ENCODE results near the gene C2orf42.
"Not testable (repeated sequence)": the region's sequence is repeated elsewhere in the genome, so short reads cannot be mapped to it uniquely, and the experiment has no call there.

The C2orf42 gene

DNA sequence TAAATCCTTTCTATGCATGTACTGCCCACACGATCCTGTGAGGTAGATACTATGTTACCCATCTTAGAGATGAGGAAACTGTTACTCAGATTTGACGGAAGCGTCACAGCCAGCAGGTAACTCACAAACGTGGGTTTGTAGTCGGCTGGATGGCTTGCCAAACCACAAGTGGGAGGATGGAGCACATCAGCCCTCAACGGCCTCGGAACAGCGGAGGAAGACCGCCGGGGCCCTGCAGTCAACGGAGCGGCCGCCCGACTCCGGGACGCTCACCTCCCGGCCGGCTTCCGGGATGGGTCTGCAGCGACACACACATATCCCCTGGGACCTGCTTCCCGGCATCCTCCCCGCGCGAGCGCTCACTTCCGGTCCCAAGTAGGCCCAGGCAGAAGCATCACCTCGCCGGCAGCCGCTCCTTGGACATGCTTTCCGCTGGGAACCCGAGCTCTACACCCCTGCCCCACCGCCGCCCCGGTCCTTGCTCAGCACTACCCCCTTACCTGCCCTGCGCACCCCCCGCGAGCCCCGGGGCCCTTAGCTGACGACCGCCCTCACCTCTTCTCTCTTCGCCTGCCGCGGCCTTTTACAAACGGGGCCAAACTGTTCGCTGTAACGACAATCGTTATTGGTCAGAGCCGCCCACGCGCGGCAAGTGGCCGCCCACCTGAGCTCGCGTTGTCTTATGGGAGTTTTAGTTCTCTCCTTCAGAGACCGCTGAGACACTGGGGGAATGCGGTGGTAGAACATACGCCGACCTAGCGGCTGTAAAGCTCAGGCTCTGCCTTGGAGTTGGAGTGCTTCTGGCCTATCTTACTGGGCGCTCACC is at the start of gene C2orf42:
Gene C2orf42, minus strand, starts transcription at position 602 of the 826 bp plus-strand sequence. CDS start 9,034 bp downstream, outside the sequence.
- peak; percentile 98 for DNase-seq (ENCODE audit: low read depth)

- DNase-seq (ENCODE audit: low read depth): no peak
Observed at GRCh38 chr2:70240599-70240998, 49.8 kb upstream of the C2orf42 start.

DNA sequence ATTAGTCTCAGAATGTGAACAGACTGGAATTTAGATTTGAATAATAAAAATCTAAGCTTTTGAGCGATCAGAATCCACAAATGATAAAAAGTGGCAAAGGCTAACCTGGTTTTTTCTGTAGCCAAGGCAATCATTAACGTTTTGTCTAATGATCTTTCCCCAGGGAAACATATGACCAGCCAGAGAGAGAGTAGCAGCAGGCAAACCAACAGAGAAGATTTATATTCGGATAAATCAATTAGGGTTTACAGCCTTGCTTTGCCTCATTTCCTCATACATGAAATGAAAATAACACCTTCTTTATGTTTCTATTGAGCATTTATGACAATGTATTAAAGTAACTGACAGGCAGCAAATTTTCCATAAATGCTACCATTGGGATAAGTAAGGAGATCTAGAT is 43.1 kb upstream of the C2orf42 start:
- no peak for DNase-seq (ENCODE audit: low read depth)

DNA sequence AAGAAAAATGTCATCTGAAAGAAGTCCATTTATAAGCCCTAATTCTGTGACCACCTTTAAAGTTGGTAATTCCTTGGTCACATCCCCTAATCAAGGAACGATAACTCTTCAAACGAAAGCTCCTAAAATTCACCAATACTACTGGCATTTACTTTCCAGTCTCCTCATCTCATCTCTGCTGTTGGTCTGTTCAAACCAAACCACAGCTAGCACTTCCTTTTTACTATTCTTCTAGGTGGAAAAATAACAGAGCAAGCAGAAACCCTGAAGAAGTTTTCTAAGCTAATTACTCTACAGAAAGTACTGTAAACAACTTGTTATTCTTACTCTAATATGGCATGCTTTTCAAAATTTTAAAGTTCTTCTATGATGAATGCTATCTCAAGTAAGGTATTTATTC is 36.0 kb upstream of the C2orf42 start:
- no peak for DNase-seq (ENCODE audit: low read depth)

DNA sequence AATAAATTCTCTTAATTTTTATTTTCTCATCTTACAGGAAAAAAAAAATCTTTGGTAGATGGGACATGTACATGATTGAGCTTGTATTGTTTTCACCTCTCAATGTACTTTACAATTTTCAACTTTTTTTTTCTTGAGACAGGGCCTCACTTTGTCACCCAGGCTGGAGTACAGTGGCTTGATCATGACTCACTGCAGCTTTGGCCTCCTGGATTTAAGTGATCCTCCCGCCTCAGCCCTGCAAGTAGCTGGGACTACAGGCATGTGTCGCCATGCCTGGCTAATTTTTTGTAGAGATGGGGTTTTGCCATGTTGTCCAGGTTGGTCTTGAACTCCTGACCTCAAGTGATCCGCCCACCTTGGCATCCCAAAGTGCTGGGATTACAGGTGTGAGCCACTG is 32.5 kb upstream of the C2orf42 start:
- DNase-seq (ENCODE audit: low read depth): not testable (repeated sequence)

- DNase-seq (ENCODE audit: low read depth): peak; percentile 26
Observed at GRCh38 chr2:70214953-70215549, 24.2 kb upstream of the C2orf42 start.

GRCh38 chr2:70214365-70214764 is 23.5 kb upstream of the C2orf42 start:
- DNase-seq (ENCODE audit: low read depth): no peak

- DNase-seq (ENCODE audit: low read depth): no peak
Observed at GRCh38 chr2:70212298-70212932, 21.6 kb upstream of the C2orf42 start.

DNA sequence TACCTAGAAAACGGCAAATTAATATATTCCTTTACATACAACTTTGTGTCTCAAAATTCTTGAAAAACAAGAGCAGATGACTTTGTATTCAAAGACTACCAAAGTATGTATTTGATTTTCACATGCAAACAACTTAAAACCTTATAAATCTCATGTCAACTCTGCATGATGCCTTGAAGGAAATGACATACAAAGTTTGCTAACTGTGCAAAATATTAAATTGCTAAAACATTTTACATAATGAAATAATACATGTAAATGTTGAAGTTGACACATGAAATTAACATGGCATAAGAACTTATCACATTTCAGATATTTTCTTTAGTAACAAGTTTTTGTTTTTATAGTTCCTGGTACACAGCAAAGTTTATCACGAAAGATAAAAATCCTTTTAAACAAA is 20.8 kb upstream of the C2orf42 start:
- DNase-seq (ENCODE audit: low read depth): no peak

DNA sequence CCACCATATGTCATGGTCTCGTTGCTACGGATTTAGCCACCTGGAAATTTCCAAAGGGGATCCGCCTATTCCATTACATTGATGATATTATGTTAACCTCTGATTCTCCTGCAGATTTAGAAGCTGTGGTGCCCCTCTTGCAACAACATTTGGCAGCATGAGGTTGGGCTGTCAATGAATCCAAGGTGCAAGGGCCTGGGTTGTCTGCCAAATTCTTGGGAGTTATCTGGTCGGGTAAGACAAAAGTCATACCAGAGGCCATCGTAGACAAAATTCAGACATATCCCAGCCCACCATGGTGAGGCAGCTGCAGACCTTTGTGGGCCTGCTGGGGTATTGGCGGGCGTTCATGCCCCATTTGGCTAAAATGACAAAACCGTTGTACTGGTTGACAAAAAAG is 13.6 kb upstream of the C2orf42 start:
- DNase-seq (ENCODE audit: low read depth): no peak

DNA sequence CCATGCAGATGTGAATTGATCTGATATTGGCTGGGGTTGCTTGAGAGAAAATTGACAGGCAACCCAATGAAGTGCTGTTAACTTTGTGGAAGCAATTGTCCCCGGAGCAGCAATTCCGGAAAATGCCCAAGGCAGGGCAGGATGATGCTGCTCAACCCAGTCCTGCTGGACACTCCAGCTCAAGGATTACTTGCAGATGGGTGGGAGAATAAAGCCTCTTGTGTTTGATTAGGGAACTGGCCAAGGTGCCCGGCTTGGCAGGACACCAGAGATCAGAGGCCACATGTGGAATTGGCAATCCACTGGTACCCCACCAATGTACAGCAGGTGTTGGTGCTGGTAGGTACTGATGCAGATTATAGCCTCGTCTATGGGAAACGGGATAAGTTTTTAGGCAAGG is 12.3 kb upstream of the C2orf42 start:
- DNase-seq (ENCODE audit: low read depth): no peak

GRCh38 chr2:70202236-70202806 is 11.5 kb upstream of the C2orf42 start:
- no peak for DNase-seq (ENCODE audit: low read depth)

- DNase-seq (ENCODE audit: low read depth): no peak
Observed at GRCh38 chr2:70201831-70202230, 11.0 kb upstream of the C2orf42 start.

DNA sequence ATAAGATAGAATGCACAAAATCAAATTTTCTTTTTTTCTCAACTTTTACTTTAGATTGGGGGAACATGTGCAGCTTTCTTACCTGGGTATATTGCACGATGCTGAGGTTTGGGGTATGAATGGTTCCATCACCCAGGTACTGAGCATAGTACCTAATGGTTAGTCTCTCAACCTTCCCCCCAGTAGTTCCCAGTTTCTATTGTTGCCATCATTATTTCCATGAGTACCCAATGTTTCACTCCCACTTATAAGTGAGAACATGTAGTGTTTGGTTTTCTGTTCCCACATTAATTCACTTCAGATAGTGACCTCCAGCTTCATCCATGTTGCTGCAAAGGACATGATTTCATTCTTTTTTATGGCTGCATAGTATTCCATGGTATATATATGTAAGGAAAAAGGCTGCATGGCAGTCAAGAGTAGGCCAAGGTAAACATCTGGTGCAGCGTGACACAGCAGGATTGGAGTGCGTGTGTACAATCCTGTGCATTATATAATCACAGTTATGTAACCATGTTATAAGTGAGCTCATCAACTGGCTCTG is 10.5 kb upstream of the C2orf42 start:
- DNase-seq (ENCODE audit: low read depth): no peak

DNA sequence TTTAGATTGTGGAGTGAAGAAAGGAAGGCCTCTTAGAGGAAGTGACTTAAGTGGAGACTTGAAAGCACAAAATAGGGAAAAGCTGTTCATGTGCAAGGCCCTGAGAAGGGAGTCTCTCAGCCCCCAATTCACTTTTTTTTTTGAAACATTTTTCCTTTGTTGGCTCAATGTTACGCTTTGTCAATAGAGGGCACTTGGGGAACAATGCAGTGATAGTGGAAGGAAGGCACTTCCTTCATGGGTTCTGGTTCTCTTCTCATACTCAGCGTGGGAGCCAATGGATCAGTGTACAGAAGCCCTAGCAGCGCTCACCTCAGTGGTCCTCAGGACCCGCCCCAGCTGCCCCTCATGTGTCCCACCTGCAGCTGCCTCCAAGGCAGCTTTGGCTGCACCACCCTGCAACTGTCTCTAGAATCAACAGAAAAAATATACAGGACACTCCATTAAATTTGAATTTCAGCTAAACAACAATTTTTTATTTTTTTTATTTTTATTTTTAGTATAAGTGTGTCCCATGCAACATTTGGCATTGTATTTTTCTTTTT is 8.6 kb upstream of the C2orf42 start:
- no peak for DNase-seq (ENCODE audit: low read depth)

DNA sequence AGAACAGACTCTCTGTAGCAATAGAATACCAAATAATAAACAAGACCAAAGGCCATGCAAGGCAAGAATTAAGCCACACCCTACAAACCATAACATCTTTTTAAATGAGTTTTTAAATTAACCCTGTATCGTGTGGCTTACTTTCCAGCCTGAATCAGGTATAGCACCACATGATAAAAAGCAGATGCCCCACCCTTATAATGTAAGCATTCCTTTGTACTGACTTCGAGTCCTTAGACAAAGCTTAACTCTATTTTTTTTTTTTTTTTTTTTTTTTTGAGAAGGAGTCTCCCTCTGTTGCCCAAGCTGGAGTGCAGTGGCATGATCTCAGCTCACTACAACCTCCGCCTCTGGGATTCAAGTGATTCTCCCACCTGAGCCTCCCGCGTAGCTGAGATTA is 1.7 kb upstream of the C2orf42 start:
- DNase-seq (ENCODE audit: low read depth): no peak

DNA sequence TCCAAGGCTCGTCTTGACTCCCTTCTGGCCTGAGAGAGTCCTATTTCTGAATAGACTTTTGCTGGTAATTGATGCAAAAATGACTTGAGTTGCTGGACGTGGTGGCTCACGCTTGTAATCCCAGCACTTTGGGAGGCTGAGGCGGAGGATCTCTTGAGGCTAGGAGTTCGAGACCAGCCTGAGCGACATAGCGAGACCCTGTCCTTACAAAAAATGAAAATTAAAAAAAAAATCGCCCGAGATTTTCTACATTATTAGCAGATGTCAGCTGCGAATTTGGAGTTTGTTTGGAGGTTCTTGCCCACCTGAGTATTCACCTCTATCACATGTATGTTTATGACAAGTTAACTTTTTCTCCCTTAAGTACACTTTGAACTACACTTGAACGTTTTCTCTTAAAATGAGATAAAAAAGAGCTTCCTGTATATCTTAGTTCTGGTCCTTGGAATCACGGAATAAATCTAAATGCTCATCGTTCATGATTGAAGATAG is 471 bp upstream of the C2orf42 start:
- DNase-seq (ENCODE audit: low read depth): no peak

GRCh38 chr2:70188460-70188859 is 2.4 kb downstream of the C2orf42 start:
- DNase-seq (ENCODE audit: low read depth): no peak

GRCh38 chr2:70187170-70187569 is 3.6 kb downstream of the C2orf42 start:
- not testable (repeated sequence) for DNase-seq (ENCODE audit: low read depth)

GRCh38 chr2:70182689-70183088 is 8.1 kb downstream of the C2orf42 start:
- no peak for DNase-seq (ENCODE audit: low read depth)

- no peak for DNase-seq (ENCODE audit: low read depth)
Observed at GRCh38 chr2:70181363-70181956, 9.4 kb downstream of the C2orf42 start.

- DNase-seq (ENCODE audit: low read depth): no peak
Observed at GRCh38 chr2:70173520-70173919, 17.3 kb downstream of the C2orf42 start.

Data from fibroblast of gingiva (primary cell).